Measurements from ENCODE around the gene FBXO36. TPM values are rescaled to one million over a fixed set of nuclear protein-coding genes. Genes with fewer than 3 reads are reported as not detected.

Gene FBXO36
- total RNA-seq, 1 experiment from 2014 or later = 3.8 TPM

GRCh38 chr2:230043461-230043860 lies 121.2 kb downstream of the FBXO36 start:
- TF ChIP-seq RAD21 (IDR thresholded peaks at IDR 0.05; ENCODE audit: low read depth) = 0 out of 2 replicates have a peak, but pooled peaks have one; percentile 9
- TF ChIP-seq EZH2phosphoT487 (IDR thresholded peaks at IDR 0.05; ENCODE audit: borderline replicate concordance) = no peak
- RAD21 ChIA-PET (ENCODE audit: low non-redundant PET in 1 of 2, low total read pairs in 2 of 2, uncharacterized antibody in 2 of 2, unreplicated experiment in 2 of 2) = no interaction called here
- ATAC-seq (no peak), DNase-seq (ENCODE audit: low read depth, low spot score) (no peak)
- Histone ChIP-seq H3K27me3 (ENCODE audit: insufficient read depth, low read length) (no peaks in the 10 kb centered on the region), H2AFZ (ENCODE audit: low read depth, low read length, poor library complexity, severe bottlenecking) (no peak overlapping the region), H3K9me2 (ENCODE audit: insufficient read depth) (no peaks in the 10 kb centered on the region), H3K4me2 (ENCODE audit: low read length) (no peak overlapping the region), H4K20me1 (ENCODE audit: insufficient read depth) (no peaks in the 10 kb centered on the region), H3K4me3 (replicated peaks in 1 of 2; ENCODE audit: low read depth in 1 of 2, low read length in 2 of 2) (no peak overlapping the region), H3K4me1 (ENCODE audit: control insufficient read depth in 1 of 2, insufficient read depth in 2 of 2, low read length in 2 of 2) (no peaks in the 10 kb centered on the region), H3K36me3 (ENCODE audit: control insufficient read depth in 1 of 2, insufficient read depth in 2 of 2, low read length in 2 of 2) (0 out of 4 replicates have a peak, but pooled peaks cover 0 to 5% of the 10 kb centered on the region in 2 experiments), H3K79me2 (ENCODE audit: insufficient read depth, low read length) (no peaks in the 10 kb centered on the region), H3K9ac (ENCODE audit: low read length) (no peak overlapping the region), H3K9me3 (ENCODE audit: control insufficient read depth in 1 of 2, insufficient read depth in 1 of 2, low read depth in 1 of 2, low read length in 2 of 2) (no peaks in the 10 kb centered on the region), H3K27ac (ENCODE audit: low read depth, low read length) (no peak overlapping the region)
- CTCF ChIA-PET = no interaction called here
- no TSS peak for BruUV-seq (replicated peaks)
- intact Hi-C loops (cut with micrococcal nuclease) = no loop called here
- POLR2A ChIA-PET = no interaction called here

- Histone ChIP-seq H3K9me2 (ENCODE audit: insufficient read depth) (no peaks in the 10 kb centered on the region), H3K9ac (ENCODE audit: low read length) (no peak overlapping the region), H3K27ac (ENCODE audit: low read depth, low read length) (no peak overlapping the region), H3K4me2 (ENCODE audit: low read length) (no peak overlapping the region), H3K27me3 (ENCODE audit: insufficient read depth, low read length) (no peaks in the 10 kb centered on the region), H3K79me2 (ENCODE audit: insufficient read depth, low read length) (no peaks in the 10 kb centered on the region), H3K9me3 (ENCODE audit: control insufficient read depth in 1 of 2, insufficient read depth in 1 of 2, low read depth in 1 of 2, low read length in 2 of 2) (no peaks in the 10 kb centered on the region), H3K4me3 (replicated peaks in 1 of 2; ENCODE audit: low read depth in 1 of 2, low read length in 2 of 2) (no peak overlapping the region), H4K20me1 (ENCODE audit: insufficient read depth) (no peaks in the 10 kb centered on the region), H2AFZ (ENCODE audit: low read depth, low read length, poor library complexity, severe bottlenecking) (no peak overlapping the region), H3K36me3 (ENCODE audit: control insufficient read depth in 1 of 2, insufficient read depth in 2 of 2, low read length in 2 of 2) (0 out of 4 replicates have a peak, but pooled peaks cover 0 to 5% of the 10 kb centered on the region in 2 experiments), H3K4me1 (ENCODE audit: control insufficient read depth in 1 of 2, insufficient read depth in 2 of 2, low read length in 2 of 2) (no peaks in the 10 kb centered on the region)
- ChIA-PET CTCF (no interaction called here), RAD21 (ENCODE audit: low non-redundant PET in 1 of 2, low total read pairs in 2 of 2, uncharacterized antibody in 2 of 2, unreplicated experiment in 2 of 2) (no interaction called here), POLR2A (no interaction called here)
- intact Hi-C loops (cut with micrococcal nuclease) = no loop called here
- TF ChIP-seq ATF3 (IDR thresholded peaks at IDR 0.05) = no peak
- no peak for TF ChIP-seq TCF7L2 (IDR thresholded peaks at IDR 0.05; ENCODE audit: borderline replicate concordance, extremely low read depth, insufficient read depth, insufficient read length)
- TF ChIP-seq YY1 (IDR thresholded peaks at IDR 0.05; ENCODE audit: extremely low read depth, insufficient replicate concordance, low read depth, low read length) = no peak
- TF ChIP-seq CTCF (IDR thresholded peaks at IDR 0.05 in 2 of 3, conservative IDR thresholded peaks at IDR 0.05 in 1 of 3; ENCODE audit: borderline replicate concordance in 1 of 3, insufficient read depth in 1 of 3, low read depth in 2 of 3, low read length in 2 of 3) = no peak
- no peak for TF ChIP-seq CBX3 (IDR thresholded peaks at IDR 0.05; ENCODE audit: low read depth)
- no peak for TF ChIP-seq ZBTB33 (IDR thresholded peaks at IDR 0.05; ENCODE audit: extremely low read depth, insufficient replicate concordance, low read length)
- TF ChIP-seq ELF1 (IDR thresholded peaks at IDR 0.05; ENCODE audit: borderline replicate concordance, low read depth) = no peak
- no peak for TF ChIP-seq RAD21 (IDR thresholded peaks at IDR 0.05; ENCODE audit: low read depth)
- ATAC-seq (no peak), DNase-seq (ENCODE audit: low read depth, low spot score) (no peak)
- BruUV-seq (replicated peaks) = no TSS peak
These were observed 124.2 kb downstream of the FBXO36 start for GRCh38 chr2:230046491-230046890.

Measured in HCT116 (cell line).